Heart right ventricle (tissue), 16 donors: ENCODE data around the gene FAM13A. TPM values are rescaled to one million over a fixed set of nuclear protein-coding genes. Genes with fewer than 3 reads are reported as not detected.

Experiments used
- ATAC-seq, 8 donors: fragments of 200-7000 bp; cut with Tn5 transposase; one replicate each; pipeline ENCODE4 v1.9.1; 2020; ENCODE audit warnings: mild to moderate bottlenecking in 8 of 8, moderate library complexity in 8 of 8, moderate number of reproducible peaks in 1 of 8
- DNase-seq, 2 donors: peaks; one replicate each; pipeline ENCODE4 v3.0.0-alpha.2; 2020
- H3K27ac ChIP-seq, 10 donors: fragments of 200-600 bp; sonication (generic) in 2 of 10; one replicate each; pipeline versions ENCODE4 v1.5.0 to v1.8.0; 2020 to 2022; ENCODE audit warnings: mild to moderate bottlenecking in 3 of 10
- H3K27me3 ChIP-seq, 7 donors: fragments of 200-600 bp; one replicate each; pipeline ENCODE4 v1.8.0; 2021 to 2022; ENCODE audit warnings: mild to moderate bottlenecking in 2 of 7
- H3K36me3 ChIP-seq, 9 donors: fragments of 200-600 bp; sonication (generic) in 1 of 9; one replicate each; pipeline versions ENCODE4 v1.5.0 to v1.8.0; 2020 to 2022; ENCODE audit warnings: mild to moderate bottlenecking in 2 of 9
- H3K4me1 ChIP-seq, 9 donors: fragments of 200-600 bp; sonication (generic) in 1 of 9; one replicate each; pipeline versions ENCODE4 v1.5.0 to v1.8.0; 2020 to 2022; ENCODE audit warnings: mild to moderate bottlenecking in 4 of 9
- H3K4me3 ChIP-seq, 10 donors: fragments of 200-600 bp; sonication (generic) in 2 of 10; one replicate each; pipeline versions ENCODE4 v1.5.0 to v1.8.0; 2020 to 2022; ENCODE audit warnings: mild to moderate bottlenecking in 7 of 10, moderate library complexity in 2 of 10
- H3K9me3 ChIP-seq, 11 donors: fragments of 200-600 bp in 10 of 11; sonication (generic) in 2 of 11; one replicate each; pipeline versions ENCODE4 v1.5.0 to v1.8.0; 2013 to 2022; ENCODE audit warnings: mild to moderate bottlenecking in 2 of 11, control low read depth in 1 of 11, moderate library complexity in 1 of 11
- WGBS, 2 donors: extraction: QIAGEN DNeasy Blood & Tissue Kit; methylation state at CpG; one replicate each; pipeline ENCODE4 v1.1.7; 2013; ENCODE audit warnings: inconsistent platforms in 1 of 2; 5-methylcytosine and 5-hydroxymethylcytosine counted together
- intact Hi-C, 10 donors: fragments of 100-400 bp; cut with DNase I; formaldehyde crosslinking; loops; one replicate each; pipeline versions ENCODE4 v1.11.1 to v1.14.2; 2022
- polyA plus RNA-seq, 2 donors: library from polyadenylated mRNA; stranded (reverse); fragments of 200-250 nt; gene quantifications; one replicate each; pipeline ENCODE4 v1.2.3, GENCODE V29; 2013
- total RNA-seq, 10 donors: library from RNA; stranded (reverse); fragmentation: NEBNext Ultra II Directional in 3 of 10; extraction: Animal tissue kit (Norgen Biotek cat#: 25700) in 3 of 10; gene quantifications; one replicate each; pipeline versions ENCODE4 v1.2.1 to v1.2.4, GENCODE V29; 2021 to 2023
- TF ChIP-seq, protein P1 (sequence below), 9 donors: fragments of 200-600 bp; sonication (generic) in 2 of 9; IDR thresholded peaks; one replicate each; pipeline versions ENCODE4 v1.5.0 to v1.8.0; 2021 to 2022; ENCODE audit warnings: antibody characterized with exemption in 9 of 9, mild to moderate bottlenecking in 5 of 9, moderate library complexity in 1 of 9
- donor health status: Arrhythmogenic right ventricular cardiomyopathy.
- donor health status: ischemic (EF 13 %, LVEDD 7.1; RV severe dilation, severe dysfunction).
- donor health status: healthy with polysubstance abuse.
- donor health status: DM: no; HTN: yes; CAD: no.
- donor health status: DM: no; HTN: no; CAD: no.
- donor health status: ischemic (EF 25% LVEDD 6.9; RV normal size, moderate dysfunction).
- donor health status: ischemic (EF 25% LVEDD 5.7; RV mildly dilated, moderate dysfunction).
- donor health status: healthy.
- donor health status: DM: yes; HTN: yes; CAD: no.
- donor health status: Ischemic cardiomyopathy.
- donor health status: ischemic (EF 35%, LVEDD 5.7; RV mildly dilated, moderate dysfunction).
- donor health status: nonischemic (EF 11% LVEDD 7.7; RV severe dilation, severe dysfunction).
- donor health status: DM: yes; HTN: yes; CAD: no.
- donor health status: PGD.
- donor health status: ischemic (EF 29% LVEDD 5.4; RV normal size, mild dysfunction).
- donor health status: nonischemic (EF 23%, LVEDD 6.1; RV moderate dilation, normal function).

Gene FAM13A
- total and polyA plus RNA-seq, 12 donors, result 2.4 to 18.4 (median 14.1) TPM

- H3K36me3 ChIP-seq, result no peaks in the 10 kb centered on the region
- H3K27ac ChIP-seq, result no peak overlapping the region
- H3K9me3 ChIP-seq, result no peaks in the 10 kb centered on the region
- H3K27me3 ChIP-seq, result no peaks in the 10 kb centered on the region
- intact Hi-C loops, result loop anchor here (1.0 to 10.0 kb wide), 7 partner anchors 205 to 297 kb away; partner anchors contain the start of gene TIGD2 (in 2 of the 10)
- DNase-seq, result no peak
- TF ChIP-seq, protein P1, sequence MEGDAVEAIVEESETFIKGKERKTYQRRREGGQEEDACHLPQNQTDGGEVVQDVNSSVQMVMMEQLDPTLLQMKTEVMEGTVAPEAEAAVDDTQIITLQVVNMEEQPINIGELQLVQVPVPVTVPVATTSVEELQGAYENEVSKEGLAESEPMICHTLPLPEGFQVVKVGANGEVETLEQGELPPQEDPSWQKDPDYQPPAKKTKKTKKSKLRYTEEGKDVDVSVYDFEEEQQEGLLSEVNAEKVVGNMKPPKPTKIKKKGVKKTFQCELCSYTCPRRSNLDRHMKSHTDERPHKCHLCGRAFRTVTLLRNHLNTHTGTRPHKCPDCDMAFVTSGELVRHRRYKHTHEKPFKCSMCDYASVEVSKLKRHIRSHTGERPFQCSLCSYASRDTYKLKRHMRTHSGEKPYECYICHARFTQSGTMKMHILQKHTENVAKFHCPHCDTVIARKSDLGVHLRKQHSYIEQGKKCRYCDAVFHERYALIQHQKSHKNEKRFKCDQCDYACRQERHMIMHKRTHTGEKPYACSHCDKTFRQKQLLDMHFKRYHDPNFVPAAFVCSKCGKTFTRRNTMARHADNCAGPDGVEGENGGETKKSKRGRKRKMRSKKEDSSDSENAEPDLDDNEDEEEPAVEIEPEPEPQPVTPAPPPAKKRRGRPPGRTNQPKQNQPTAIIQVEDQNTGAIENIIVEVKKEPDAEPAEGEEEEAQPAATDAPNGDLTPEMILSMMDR (IDR thresholded peaks at IDR 0.05), result no peak
- H3K4me1 ChIP-seq, result peaks cover 0 to 87% (median 65%) of the 10 kb centered on the region in 9 donors
- no peak overlapping the region for H3K4me3 ChIP-seq
- 91 to 94% methylated on average over 2 of the region's 2 CpGs for WGBS, 2 donors
- no peak for ATAC-seq
Observed at GRCh38 chr4:88817740-88818139, 239.2 kb downstream of the FAM13A start.

GRCh38 chr4:88816360-88816759, 240.6 kb downstream of the FAM13A start:
- Histone ChIP-seq H3K27ac (no peak overlapping the region), H3K9me3 (no peaks in the 10 kb centered on the region), H3K4me1 (peaks cover 0 to 89% (median 61%) of the 10 kb centered on the region in 9 donors), H3K27me3 (no peaks in the 10 kb centered on the region), H3K4me3 (no peak overlapping the region), H3K36me3 (no peaks in the 10 kb centered on the region)
- TF ChIP-seq, protein P1 (IDR thresholded peaks at IDR 0.05), result no peak
- intact Hi-C loops, result loop anchor here in 4 of 10 donors (5.0 to 10.0 kb wide), 3 partner anchors 206 to 298 kb away; partner anchors contain the start of gene TIGD2 (in 2 of the 4)
- DNase-seq (no peak), ATAC-seq (no peak)
- 20 to 26% methylated on average over 4 of the region's 4 CpGs for WGBS, 2 donors

DNA sequence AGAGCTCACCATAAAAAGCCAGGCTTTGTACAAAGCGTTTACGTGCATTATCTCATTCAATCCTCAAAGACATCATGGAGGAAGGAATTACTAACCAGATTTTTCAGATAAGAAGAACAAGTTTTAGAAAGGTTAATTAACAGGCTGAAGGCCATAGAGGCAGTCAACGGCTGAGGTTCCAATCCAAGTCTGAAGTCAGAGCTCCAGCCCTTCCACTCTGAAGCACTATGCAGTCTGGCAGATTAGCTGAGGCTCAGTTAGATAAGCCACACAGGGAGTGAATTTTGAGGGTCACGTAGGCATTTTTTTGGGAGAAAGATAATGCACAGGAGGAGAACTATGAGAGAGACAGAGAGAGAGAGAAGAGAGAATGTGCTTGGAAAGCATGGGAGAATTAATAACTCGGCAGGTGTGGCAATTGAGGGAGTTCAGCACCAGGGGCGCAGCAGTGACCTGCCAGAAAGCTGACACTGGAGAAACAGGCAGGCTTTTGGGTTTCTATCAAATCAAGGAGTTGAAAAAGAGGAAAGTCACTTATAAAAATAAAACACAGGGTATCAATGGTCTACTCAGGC, 242.9 kb downstream of the FAM13A start:
- H3K4me3 ChIP-seq, result no peak overlapping the region
- H3K36me3 ChIP-seq, result no peaks in the 10 kb centered on the region
- H3K4me1 ChIP-seq, result peaks cover 0 to 85% (median 62%) of the 10 kb centered on the region in 9 donors
- 63% methylated on average over 6 of the region's 6 CpGs for WGBS, 2 donors
- no peak for DNase-seq
- H3K27me3 ChIP-seq, result no peaks in the 10 kb centered on the region
- no peak overlapping the region for H3K27ac ChIP-seq
- peak in 2 of 8 donors; percentile 31 to 60 for ATAC-seq
- intact Hi-C loops, result loop anchor here in 2 of 10 donors (10.0 kb wide), 1 partner anchor 301 kb away; the partner anchor contains the start of gene TIGD2 (in 2 of the 2)
- TF ChIP-seq, protein P1 (IDR thresholded peaks at IDR 0.05), result peak in 3 of 9 donors; percentile 16 to 27 (median 16)
- no peaks in the 10 kb centered on the region for H3K9me3 ChIP-seq

- H3K27ac ChIP-seq, result no peak overlapping the region
- H3K27me3 ChIP-seq, result no peaks in the 10 kb centered on the region
- no peaks in the 10 kb centered on the region for H3K9me3 ChIP-seq
- H3K4me1 ChIP-seq, result peaks cover 0 to 85% (median 60%) of the 10 kb centered on the region in 9 donors
- H3K4me3 ChIP-seq, result no peak overlapping the region
- intact Hi-C loops, result loop anchor here in 2 of 10 donors (10.0 kb wide), 1 partner anchor 302 kb away; the partner anchor contains the start of gene TIGD2 (in 2 of the 2)
- DNase-seq (no peak), ATAC-seq (no peak)
- 96 to 98% methylated on average over 4 of the region's 4 CpGs for WGBS, 2 donors
- no peaks in the 10 kb centered on the region for H3K36me3 ChIP-seq
- TF ChIP-seq, protein P1 (IDR thresholded peaks at IDR 0.05), result no peak
Observed at GRCh38 chr4:88813013-88813412, 244.0 kb downstream of the FAM13A start.
